ENCODE measurements around the gene TIMP4. TPM values are rescaled to one million over a fixed set of nuclear protein-coding genes. Genes with fewer than 3 reads are reported as not detected.

TIMP4 gene
- total RNA-seq, 1 donor = not detected

DNA sequence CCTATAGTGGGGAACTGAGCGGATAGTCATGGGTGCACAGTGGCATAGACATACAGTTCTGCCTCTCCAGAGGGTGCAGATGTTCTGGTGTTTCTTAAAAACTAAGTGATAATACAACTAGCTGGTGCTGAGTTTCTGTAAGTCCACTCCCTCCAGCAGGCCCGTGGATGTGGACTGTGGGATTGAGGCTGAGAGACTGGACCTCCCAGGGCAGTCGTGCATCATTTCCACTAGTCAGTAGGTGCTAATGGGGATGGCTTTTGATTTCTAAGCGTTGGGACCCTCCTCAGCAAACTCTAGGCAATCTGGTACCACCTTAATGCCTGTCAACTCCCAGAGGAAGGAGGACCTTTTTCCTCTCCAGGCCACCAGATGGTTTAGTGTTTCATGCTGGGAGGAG, 27.3 kb upstream of the TIMP4 start:
- no peak for DNase-seq (ENCODE audit: low read depth in 2 of 3, low spot score in 2 of 3)

DNA sequence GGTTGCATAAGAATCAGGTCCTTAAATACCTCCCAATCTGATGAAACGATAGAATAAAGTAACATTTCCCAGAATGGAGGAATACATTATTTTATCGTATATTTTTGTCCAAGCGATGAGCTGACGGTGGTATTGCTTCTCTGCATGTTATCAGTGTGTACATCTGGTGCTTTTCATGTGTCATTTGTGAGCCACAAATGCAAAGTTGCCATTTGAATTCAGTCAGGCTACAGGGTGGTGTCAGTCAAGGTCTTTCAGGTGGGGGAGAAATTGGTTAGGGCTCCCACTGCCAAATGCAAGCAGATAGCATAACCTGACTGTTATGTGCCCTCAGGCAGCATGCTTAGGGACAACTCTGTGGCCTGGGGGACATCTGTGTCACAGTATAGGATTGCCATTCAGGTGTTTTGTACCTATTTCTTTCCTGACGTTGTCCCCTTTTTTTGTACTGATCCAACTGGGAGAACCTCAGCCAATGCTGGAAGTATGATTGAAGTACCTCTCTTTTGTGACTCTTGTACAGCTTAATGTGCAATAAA, 26.5 kb upstream of the TIMP4 start:
- DNase-seq (ENCODE audit: low read depth in 2 of 3, low spot score in 2 of 3) = no peak

DNA sequence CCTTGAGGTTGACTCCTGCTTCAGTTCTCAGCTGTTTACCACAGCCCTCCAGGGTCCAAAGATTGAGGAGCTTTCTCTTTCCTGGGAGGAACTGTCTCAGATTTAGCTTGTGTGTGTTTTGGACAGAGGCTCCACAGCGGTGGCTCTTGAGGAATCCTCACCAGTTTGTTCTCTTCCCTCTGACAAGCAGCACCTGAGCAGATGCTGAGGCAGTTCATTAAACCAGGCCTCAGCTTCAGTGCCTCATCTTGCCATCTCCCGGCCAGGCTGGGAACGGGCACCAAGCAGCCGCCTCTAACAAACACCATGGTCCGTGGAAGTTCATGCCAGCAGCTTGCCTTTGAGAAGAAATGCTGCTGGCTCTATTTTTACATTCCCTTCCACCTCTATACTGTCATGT, 25.8 kb upstream of the TIMP4 start:
- DNase-seq (ENCODE audit: low read depth in 2 of 3, low spot score in 2 of 3) = no peak

DNA sequence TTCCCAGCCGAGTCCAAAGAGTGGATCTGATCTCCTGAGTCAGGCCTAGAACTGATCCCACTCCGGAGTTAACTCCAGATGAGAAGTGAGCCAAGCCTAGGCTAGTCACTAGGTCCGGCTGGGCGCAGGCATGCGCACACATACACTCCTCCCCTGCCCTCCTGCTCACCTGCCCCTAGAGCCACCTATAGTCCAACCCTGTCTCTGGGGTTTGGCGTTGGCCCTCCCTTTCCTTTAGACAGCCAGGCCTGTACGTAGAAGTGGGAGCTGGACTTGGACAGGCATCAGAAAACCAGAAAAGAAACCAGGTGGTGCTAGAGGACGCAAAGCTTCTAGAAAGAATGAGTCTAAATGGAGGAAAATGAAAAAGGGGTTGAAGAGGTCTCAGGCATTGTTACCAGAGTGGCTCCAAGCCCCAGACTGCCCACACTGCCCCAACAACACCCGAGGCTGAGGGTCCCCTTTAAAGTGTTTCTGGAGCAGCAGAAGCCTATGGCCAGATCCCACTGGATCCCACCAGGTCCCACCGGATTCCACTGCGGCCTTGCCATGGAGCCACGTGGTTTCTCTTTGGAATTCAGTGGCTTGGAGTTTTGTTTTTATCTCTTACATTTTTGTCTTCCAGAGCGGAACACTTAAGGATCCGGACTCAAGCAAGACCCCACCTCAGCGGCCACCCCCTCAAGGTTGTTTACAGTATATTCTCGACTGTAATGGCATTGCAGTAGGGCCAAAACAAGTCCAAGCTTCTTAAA, 24.2 kb upstream of the TIMP4 start:
- no peak for DNase-seq (ENCODE audit: low read depth in 2 of 3, low spot score in 2 of 3)

DNA sequence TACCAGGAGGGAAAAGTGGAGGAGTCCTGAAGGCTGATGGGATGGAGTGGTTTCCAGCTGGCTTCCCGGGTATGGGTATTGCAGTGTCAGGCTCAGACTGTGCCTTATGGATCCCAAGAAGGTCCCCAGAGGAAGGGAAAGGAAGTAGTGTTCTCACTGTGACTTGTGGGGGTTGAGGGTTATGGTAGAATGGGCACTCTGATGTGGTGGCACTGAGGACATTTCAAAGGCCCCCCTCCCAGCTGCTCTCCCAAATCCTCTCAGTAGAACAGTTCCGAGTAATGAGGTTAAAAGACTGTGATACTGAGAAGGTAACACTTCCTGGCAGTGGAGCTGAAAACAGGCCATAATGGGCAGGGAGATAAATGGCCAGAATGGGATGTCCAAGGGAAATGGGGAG, 23.1 kb upstream of the TIMP4 start:
- no peak for DNase-seq (ENCODE audit: low read depth in 2 of 3, low spot score in 2 of 3)

DNA sequence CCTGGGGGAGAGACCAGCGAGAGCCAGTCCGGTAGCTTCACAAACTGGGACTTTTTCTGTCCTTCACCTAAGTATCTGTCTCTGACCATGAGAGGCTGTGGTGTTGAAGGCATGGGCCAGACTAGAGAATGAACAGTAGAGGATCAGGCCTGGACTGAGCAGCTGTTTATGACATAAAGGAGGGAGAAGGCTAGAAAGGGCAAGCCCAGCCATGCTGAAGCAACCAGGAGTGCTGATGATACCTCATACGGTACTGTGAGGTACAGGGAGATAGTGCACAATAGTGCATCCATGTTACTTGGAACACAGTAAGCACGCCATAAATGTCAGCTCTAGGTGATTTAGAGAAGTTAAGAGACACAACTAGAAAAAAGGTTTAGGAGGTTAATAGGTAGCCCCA, 22.6 kb upstream of the TIMP4 start:
- no peak for DNase-seq (ENCODE audit: low read depth in 2 of 3, low spot score in 2 of 3)

DNA sequence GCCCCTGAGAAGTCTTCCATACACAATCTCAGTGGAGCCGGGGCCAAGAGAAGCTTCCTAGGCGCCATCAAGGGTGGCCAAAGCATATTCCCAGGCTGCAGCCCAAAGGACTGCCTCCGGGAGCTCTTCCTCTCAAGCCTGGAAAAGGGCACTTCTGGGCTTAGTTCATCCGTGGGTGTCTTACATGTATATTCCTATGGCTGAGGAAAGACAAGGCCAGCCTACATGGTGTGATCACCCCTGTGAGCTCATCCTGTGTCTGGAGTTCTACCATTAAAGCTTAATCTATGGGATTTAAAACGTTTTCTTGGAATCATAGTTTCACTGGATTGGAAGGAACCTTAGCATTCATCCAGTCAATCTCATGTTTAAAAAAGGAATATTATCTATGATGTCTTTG, 21.9 kb upstream of the TIMP4 start:
- no peak for DNase-seq (ENCODE audit: low read depth in 2 of 3, low spot score in 2 of 3)

DNA sequence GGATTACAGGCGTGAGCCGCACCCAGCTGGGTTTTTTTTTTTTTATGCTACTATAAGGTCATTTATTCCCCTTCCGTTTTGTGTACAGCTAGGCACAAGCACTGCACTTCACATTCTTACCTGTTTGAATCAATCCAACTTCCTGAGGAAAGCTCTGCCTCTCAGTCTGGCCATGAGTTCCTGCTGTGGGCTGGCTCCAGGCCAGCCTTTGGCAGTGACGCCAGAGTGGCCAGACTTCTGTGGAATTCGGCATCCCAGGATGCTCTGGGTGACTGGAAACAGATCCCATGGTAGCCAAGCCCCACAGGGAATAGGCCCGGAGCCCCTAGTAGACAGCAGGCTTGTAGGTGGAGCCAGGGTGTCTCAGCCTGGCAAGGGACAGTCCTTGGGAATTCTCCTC, 21.5 kb upstream of the TIMP4 start:
- no peak for DNase-seq (ENCODE audit: low read depth in 2 of 3, low spot score in 2 of 3)

DNA sequence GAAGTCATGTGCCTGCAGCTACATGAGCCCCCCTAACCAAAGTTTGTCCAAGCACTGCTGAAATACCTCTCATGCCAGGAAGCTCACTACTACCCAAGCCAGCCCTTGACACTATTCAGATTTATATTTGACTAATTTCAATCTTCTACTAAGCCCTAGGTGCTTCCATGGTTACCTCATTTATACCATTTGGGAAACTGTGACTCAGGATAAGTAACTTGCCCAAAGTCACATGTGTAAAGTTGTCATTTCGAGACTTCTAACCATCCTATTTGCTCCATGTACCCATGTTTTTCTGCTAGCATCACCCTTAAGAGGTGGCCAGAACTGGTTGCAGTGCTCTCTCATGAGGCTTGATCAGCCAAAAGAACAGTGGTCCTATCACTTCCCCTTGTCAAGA, 20.7 kb upstream of the TIMP4 start:
- DNase-seq (ENCODE audit: low read depth in 2 of 3, low spot score in 2 of 3) = no peak

DNA sequence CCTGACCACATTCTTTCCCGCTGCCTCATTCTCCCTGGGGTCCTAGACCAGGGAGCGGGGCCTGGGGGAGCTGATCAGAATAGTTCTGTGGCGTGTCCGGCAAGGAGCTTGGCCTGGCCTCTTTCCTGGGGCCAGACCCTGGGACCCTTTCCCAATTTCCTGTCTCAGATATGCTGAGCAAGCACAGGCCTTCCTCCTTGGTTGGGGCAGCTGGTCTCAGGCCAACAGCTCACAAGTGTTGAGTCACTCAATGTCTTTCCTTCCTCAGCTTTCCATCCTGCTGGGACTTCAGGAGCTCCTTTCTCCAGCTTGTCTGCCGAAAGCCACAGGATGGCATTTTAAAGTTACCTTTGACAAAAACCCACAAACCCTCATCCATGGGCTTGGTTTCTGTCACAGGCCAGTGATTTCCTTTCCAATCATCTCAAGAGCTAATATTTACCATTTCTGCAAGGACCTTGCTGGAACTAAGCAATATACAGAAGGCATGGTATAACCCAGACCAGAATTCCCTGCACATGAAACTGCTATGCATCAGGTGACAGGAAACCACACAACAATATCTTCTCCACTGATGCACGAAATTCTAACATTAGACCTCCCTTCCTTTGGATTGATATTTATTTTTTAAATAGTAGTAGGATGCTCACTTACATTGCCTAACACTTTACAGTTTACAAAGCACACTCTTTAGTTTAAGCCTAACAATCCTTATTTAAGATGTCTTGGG, 19.5 kb upstream of the TIMP4 start:
- DNase-seq (ENCODE audit: low read depth in 2 of 3, low spot score in 2 of 3) = no peak

DNA sequence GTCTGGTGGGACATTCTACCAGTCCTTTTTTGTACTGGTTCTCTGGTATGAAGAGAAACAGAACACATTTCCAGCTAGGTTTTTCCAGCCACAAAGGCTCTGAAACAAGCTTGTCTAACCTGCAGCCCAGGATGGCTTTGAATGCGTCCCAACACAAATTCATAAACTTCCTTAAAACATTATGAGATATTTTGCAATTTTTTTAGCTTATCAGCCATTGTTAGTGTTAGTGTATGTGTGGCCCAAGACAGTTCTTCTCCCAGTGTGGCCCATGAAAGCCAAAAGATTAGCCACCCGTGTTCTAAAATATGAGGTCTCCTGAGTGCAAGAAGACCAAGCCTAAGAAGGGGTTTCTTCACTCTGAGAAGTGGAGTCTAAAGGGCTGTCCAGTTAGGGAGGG, 18.4 kb upstream of the TIMP4 start:
- no peak for DNase-seq (ENCODE audit: low read depth in 2 of 3, low spot score in 2 of 3)

DNA sequence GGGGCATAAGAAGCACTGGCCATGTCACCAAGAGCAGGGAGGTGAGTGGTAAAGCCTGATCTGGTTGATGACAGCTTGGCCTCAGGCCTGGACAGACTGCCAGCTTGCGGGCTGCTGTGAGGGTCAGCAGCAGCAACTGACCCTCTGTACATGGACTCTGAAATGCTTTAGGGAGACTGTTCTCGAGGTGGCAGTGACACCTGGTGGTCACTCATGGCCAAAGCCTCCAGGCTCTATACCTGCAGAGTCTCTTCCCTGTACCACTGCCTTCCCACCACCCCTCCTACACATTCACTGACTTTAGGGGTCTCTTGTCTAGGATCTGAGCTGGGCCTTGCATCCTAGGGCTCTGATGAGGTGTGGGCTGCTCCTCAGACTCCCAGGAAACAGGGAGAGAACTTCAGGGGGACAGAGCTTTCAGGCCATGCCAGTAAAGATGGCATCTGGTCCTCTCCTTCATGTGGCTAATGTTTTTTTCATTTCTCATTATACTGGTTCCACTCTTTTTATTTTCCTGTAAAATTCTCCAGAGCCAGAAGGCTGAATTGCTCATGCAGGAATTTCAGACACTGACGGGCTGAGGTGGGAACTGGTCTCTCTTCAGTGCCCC, 17.2 kb upstream of the TIMP4 start:
- DNase-seq (ENCODE audit: low read depth in 2 of 3, low spot score in 2 of 3) = peak in 1 of 3 donors; percentile 52

DNA sequence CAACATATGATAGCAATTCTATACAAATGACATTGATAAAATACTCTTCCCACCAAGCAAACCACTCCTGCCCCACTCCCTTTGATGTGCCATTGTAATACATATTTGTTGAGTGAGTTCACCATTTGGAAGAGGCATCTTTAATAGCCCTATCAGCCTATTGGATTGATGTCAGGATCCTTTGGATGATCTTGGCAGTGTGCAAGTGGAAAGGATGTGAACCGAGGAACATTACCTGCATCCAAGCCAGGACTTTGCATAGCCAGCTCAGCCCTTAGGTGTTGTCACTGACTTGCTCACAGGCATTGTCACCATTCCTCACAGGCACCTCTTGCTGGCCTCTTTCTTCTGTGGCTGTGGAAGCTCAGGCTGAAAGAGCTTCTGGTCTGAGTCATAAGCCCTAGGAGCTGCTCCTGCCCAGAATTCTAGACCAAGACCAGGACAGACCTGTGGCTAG, 16.5 kb upstream of the TIMP4 start:
- DNase-seq (ENCODE audit: low read depth in 2 of 3, low spot score in 2 of 3) = no peak

DNA sequence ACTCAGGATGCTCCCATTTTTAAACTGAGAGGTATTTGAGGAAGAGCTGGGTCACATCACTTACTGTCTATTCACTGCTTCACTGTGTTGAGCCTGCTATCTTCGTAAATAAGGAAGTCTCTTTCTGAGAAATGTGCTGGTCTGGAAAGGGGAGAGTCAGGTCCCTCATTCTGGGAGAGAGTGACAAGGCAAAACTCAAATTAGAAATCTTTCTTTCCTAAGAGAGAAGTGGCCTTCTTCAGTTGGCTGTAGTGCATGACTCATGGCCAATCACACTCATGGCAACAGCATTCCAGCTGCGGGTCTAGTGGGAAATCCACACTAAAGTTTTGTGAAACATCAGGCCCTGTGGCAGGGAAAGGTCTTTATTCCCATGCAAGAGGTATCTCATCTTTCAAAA, 11.5 kb upstream of the TIMP4 start:
- peak in 1 of 3 donors; percentile 36 for DNase-seq (ENCODE audit: low read depth in 2 of 3, low spot score in 2 of 3)

DNA sequence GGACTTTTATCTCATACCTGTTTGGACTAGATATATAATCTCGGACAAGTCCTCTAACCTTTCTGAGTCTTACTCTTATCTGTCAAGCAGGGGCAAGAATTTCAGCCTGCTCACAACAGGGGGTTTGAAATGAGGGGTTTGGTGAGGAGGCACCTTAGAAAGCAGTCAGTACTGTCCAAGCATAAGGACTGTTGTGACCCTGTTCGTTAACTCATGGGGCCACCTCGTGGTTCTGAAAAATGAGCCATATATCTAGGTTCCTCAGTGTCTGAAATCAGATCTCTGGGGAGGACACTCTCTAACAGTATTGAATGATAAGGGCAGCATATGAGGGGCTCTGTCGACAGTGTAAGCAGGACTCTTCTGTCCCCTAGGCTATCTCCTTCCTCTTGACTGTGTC, 7.2 kb upstream of the TIMP4 start:
- DNase-seq (ENCODE audit: low read depth in 2 of 3, low spot score in 2 of 3) = no peak

DNA sequence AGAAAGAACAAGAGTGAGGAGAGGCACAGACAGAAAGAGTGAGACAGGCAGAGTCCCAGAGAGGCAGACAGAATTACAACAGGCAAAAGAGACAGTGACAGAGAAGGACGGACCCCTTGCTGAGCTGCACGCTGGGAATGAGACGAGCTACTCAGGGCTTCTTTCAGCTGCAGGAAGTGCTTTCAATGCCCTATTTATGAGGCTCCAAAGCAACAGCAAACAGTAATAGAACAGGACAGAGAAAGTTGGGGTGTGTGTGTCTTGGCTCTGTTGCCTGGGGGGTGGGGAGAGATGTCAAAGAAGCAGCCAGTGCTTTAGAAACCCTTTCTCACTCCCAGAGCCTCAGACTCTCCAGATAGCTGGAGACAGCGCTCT, 502 bp upstream of the TIMP4 start:
- no peak for DNase-seq (ENCODE audit: low read depth in 2 of 3, low spot score in 2 of 3)

DNA sequence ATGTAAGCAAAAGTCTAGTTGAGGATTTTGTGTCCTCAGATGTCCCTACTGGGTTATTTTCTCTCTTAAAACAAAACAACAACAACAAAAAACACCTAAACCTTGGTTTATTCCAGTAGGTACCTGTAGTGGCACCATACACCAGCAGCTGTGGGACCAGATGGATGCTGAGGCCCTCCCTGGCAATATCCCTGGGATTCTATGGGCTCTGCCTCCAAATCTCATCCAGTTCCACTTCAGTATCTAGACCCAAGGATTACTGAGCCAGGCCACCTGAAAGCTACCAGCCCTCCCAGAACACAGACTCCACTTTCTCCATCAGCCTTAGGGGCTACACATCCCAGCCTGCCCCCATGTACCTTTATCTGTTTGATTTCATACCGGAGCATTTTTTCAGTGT, 1.7 kb downstream of the TIMP4 start:
- no peak for DNase-seq (ENCODE audit: low read depth in 2 of 3, low spot score in 2 of 3)

DNA sequence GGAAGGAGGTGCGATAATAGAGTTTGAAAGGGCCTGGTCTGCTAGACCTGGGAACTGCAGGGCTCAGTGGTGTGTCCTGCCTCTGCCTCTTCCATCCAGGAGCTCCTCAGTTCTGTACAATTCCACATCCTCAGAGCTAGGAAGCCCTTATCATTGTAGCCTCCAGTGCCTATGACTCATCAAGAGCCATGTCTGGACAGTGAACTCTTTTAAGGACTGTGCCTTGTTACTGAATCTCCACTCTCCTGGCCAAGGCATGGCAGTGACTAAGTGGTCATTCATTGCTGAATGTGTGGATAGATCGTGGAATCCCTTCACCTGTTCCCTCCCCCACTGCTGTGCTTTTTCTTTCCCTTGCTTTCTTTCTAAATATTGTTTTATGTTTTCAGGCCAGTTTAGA, 2.9 kb downstream of the TIMP4 start:
- DNase-seq (ENCODE audit: low read depth in 2 of 3, low spot score in 2 of 3) = no peak

DNA sequence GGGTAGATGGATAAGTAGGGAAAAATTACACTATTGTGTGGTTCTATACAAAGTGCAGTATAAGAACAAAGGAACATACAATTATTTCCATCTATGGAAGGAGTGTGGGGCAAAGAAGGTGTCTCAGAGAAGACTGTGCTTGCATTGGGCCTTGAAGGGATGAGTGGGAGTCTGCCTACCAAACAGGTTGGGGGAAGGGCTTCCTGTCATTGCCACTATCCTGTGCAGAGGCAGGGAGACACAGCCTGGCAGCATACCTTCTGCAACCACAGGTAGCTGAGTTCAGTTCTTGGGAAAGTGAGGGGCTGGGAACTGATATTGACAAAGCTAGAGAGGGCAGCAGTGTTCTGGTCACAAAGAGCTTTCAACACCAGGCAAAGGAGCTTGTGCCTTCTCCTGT, 3.4 kb downstream of the TIMP4 start:
- no peak for DNase-seq (ENCODE audit: low read depth in 2 of 3, low spot score in 2 of 3)

DNA sequence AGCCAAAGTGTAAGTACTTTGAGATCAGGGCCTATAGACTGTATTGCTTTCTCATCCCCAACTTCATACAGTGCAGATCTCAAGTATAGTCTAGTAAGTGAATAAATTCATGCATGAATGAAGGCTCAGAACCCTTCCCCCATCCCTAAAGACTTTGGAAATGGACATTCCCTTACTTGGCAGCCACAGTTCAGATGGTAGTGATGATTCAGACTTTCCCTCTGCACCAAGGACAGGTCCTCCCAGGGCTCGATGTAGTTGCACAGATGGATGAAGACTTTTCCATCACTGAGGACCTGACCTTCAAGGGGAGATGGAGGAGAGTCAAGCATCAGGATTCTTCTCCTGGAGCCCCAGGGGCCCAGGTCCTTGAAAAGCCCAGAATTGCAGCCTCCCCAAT, 4.6 kb downstream of the TIMP4 start:
- no peak for DNase-seq (ENCODE audit: low read depth in 2 of 3, low spot score in 2 of 3)

DNA sequence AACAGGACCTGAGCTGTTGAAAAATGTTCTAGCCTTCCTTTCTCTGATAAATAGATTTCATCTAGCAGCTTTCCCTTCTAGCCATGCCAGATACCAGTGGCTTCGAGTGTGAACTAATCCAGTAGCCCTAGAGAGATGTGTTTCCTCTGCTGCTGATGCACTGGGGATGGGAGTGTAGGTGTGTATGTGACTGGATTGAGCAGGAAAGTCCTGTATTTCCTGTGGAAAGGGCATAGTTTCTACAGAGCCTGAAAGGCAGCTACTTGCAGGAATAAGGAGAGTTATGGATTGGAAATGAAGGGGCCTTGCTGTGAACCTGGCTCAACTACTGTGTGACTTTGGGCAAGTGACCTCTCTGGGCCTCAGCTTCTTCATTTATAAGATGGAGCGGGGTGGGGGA, 8.6 kb downstream of the TIMP4 start:
- no peak for DNase-seq (ENCODE audit: low read depth in 2 of 3, low spot score in 2 of 3)

DNA sequence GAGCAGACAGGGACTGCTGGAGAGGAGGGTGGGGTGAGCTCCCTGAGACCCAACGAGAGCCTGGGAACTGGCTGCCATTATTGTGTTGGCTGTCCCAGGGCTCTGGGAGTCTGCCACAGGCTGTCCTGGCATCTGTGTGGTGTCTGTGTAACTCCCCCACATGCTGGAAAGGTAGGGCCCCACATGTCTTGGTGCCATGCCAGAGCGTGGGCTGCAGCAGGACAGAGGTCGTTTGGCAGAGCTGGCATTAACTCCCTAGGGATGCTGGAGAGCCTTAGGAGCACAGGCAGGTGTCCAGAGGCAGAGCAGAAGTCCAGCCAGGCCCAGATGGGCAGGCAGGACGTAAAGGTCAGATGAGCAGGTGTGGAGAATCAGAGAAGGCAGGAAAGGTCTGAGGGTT, 9.7 kb downstream of the TIMP4 start:
- DNase-seq (ENCODE audit: low read depth in 2 of 3, low spot score in 2 of 3) = no peak

All from hematopoietic multipotent progenitor cell (in vitro differentiated cells).